ENCODE results near the gene PRKCH. TPM values are rescaled to one million over a fixed set of nuclear protein-coding genes. Genes with fewer than 3 reads are reported as not detected.
A peak's percentile ranks its signal among the peaks of the same experiment; 100 is the strongest.

Gene PRKCH
- total and polyA plus RNA-seq, 9 of the 15 experiments (the other 6 are each of a cell fraction or from before 2014, with no cell fraction given), result 0.61 to 4.4 (median 4.0) TPM

DNA sequence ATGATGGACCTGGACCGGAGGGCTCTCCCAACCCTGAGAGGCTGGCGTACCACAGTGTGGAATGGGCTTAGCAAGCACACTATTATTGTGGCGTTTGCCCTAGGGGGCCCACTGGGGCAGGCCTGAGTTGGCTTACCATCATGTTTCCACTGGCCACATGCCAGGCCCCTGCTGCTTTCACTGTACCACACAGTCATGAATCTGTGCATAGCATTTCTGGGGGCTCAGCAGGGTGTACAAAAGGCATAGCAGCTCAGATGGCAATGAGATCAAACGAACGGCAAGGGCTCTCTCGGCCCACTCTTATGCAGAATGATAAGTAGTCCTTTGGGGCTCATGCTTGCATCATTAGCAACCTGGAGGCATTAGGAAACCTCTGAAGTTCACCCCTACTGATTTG, 236.9 kb downstream of the PRKCH start (continued):
- TF ChIP-seq, protein P1, sequence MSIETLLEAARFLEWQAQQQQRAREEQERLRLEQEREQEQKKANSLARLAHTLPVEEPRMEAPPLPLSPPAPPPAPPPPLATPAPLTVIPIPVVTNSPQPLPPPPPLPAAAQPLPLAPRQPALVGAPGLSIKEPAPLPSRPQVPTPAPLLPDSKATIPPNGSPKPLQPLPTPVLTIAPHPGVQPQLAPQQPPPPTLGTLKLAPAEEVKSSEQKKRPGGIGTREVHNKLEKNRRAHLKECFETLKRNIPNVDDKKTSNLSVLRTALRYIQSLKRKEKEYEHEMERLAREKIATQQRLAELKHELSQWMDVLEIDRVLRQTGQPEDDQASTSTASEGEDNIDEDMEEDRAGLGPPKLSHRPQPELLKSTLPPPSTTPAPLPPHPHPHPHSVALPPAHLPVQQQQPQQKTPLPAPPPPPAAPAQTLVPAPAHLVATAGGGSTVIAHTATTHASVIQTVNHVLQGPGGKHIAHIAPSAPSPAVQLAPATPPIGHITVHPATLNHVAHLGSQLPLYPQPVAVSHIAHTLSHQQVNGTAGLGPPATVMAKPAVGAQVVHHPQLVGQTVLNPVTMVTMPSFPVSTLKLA (conservative IDR thresholded peaks at IDR 0.05), result no peak
- TF ChIP-seq POLR2B (IDR thresholded peaks at IDR 0.05; ENCODE audit: low read depth, partially characterized antibody), result no peak
- TF ChIP-seq HEY1 (CRISPR knock-in tag; IDR thresholded peaks at IDR 0.05; ENCODE audit: borderline replicate concordance), result no peak
- TF ChIP-seq, protein P2, sequence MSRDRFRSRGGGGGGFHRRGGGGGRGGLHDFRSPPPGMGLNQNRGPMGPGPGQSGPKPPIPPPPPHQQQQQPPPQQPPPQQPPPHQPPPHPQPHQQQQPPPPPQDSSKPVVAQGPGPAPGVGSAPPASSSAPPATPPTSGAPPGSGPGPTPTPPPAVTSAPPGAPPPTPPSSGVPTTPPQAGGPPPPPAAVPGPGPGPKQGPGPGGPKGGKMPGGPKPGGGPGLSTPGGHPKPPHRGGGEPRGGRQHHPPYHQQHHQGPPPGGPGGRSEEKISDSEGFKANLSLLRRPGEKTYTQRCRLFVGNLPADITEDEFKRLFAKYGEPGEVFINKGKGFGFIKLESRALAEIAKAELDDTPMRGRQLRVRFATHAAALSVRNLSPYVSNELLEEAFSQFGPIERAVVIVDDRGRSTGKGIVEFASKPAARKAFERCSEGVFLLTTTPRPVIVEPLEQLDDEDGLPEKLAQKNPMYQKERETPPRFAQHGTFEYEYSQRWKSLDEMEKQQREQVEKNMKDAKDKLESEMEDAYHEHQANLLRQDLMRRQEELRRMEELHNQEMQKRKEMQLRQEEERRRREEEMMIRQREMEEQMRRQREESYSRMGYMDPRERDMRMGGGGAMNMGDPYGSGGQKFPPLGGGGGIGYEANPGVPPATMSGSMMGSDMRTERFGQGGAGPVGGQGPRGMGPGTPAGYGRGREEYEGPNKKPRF (IDR thresholded peaks at IDR 0.05; ENCODE audit: low read depth, low read length), result no peak

DNA sequence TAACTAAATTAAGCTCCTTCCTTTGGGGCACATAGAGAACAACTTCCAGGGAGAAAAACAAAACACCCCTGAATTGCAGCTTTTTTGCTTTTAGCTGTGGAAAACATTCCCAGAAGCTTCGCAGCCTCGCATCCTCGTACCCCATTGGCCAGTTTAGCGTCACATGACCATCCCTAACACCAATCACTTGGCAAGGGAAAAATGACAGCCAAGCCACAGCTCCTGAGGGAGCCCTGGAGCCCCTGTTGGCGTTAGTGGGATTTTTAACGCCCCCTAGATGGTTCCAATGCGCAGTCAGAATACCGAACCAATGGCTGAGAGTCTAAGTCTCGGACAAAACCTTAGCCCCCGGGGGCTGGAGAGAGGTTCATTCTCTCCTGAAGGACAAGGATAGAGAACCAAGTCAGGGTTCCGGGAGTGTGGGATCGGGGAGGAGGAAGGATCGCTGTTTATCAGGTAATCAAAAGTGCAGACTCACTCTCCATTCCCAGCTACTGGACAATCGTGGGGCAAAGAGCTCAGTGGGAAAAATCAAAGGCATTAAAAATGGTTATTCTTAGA, 238.3 kb downstream of the PRKCH start:
- peak overlapping the region; percentile 85 for H2AFZ ChIP-seq (ENCODE audit: low read depth, low read length)
- FAIRE-seq, result peak; percentile 86
- no peaks in the 10 kb centered on the region for H3K27me3 ChIP-seq (ENCODE audit: control insufficient read depth in 2 of 2, insufficient read depth in 2 of 2, low read length in 2 of 2)
- peak overlapping the region; percentile 58 for H3K27ac ChIP-seq (ENCODE audit: extremely low read depth, low read depth, low read length)
- BruUV-seq (replicated peaks), result no TSS peak
- H3K4me1 ChIP-seq (replicated peaks in 1 of 2; ENCODE audit: control insufficient read depth in 2 of 2, insufficient read depth in 2 of 2, low read length in 2 of 2), result peaks cover 27 to 49% of the 10 kb centered on the region in 2 experiments
- peak overlapping the region; percentile 20 for H3K4me3 ChIP-seq
- POLR2A ChIA-PET, result interaction anchor here (0.7 to 1.3 kb wide), 3 partner anchors 8 to 22 kb away, joined by 3 to 4 read pairs (median 3); no protein-coding TSS in a partner anchor
- H3K36me3 ChIP-seq (ENCODE audit: control insufficient read depth, insufficient read depth, low read length), result no peaks in the 10 kb centered on the region
- no peaks in the 10 kb centered on the region for H3K79me2 ChIP-seq (ENCODE audit: control insufficient read depth, insufficient read depth, low read length)
- H3K9me3 ChIP-seq (replicated peaks; ENCODE audit: control insufficient read depth, insufficient read depth, low read depth, low read length), result no peaks in the 10 kb centered on the region
- in situ Hi-C loops (cut with MboI) (no loop called here), intact Hi-C loops (cut with micrococcal nuclease) (loop anchor here (5.0 kb wide), 1 partner anchor 138 kb away; the partner anchor contains the start of gene HIF1A)
- WGBS (ENCODE audit: insufficient coverage, low coverage, missing lambda C conversion rate), result 11% methylated on average over 10 of the region's 14 CpGs
- CTCF ChIA-PET (ENCODE audit: low intra/inter-chr PET ratio), result no interaction called here
- H3K4me2 ChIP-seq (ENCODE audit: insufficient read depth, low read length), result peak overlapping the region; percentile 65
- H3K9me1 ChIP-seq (ENCODE audit: control insufficient read depth, insufficient read depth, low read length), result no peaks in the 10 kb centered on the region
- peak; percentile 73 to 85 (median 82) for DNase-seq (ENCODE audit: extremely low read depth in 1 of 4, low spot score in 3 of 4)
- peak overlapping the region; percentile 52 to 62; a peak in 3 of 4 replicates for H3K9ac ChIP-seq (ENCODE audit: insufficient read depth in 1 of 2, low read depth in 2 of 2, low read length in 2 of 2)
- H4K20me1 ChIP-seq (replicated peaks; ENCODE audit: control insufficient read depth, insufficient read depth, low read length), result no peaks in the 10 kb centered on the region
- peak; percentile 77 for ATAC-seq
- TF ChIP-seq MTA3 (IDR thresholded peaks at IDR 0.05; ENCODE audit: borderline replicate concordance) (0 out of 2 replicates have a peak, but pooled peaks have one; percentile 20), DNMT1 (IDR thresholded peaks at IDR 0.05) (no peak), SMARCA4 (IDR thresholded peaks at IDR 0.05) (0 out of 2 replicates have a peak, but pooled peaks have one; percentile 39), RBFOX2 (IDR thresholded peaks at IDR 0.05; ENCODE audit: low read depth, low read length) (no peak), SMAD4 (CRISPR knock-in tag; conservative IDR thresholded peaks at IDR 0.05) (0 out of 2 replicates have a peak, but pooled peaks have one; percentile 10), YY1 (IDR thresholded peaks at IDR 0.05; ENCODE audit: borderline replicate concordance in 1 of 3, control insufficient read depth in 1 of 3, extremely low read depth in 1 of 3, insufficient read depth in 3 of 3, insufficient read length in 1 of 3, insufficient replicate concordance in 2 of 3, low read depth in 1 of 3, low read length in 2 of 3) (peak in 1 of 3 experiments; percentile 37), ZNF175 (CRISPR knock-in tag; IDR thresholded peaks at IDR 0.05; ENCODE audit: low read depth) (peak; percentile 63; the same call in 1 of the 2 replicates), ZNF316 (IDR thresholded peaks at IDR 0.05) (peak; percentile 44; the same call in 1 of the 2 replicates), RAD51 (IDR thresholded peaks at IDR 0.05; ENCODE audit: borderline replicate concordance, low read depth) (peak; percentile 91)
